ENCODE data around the gene CTNNA2. TPM values are rescaled to one million over a fixed set of nuclear protein-coding genes. Genes with fewer than 3 reads are reported as not detected.

Gene CTNNA2
- total RNA-seq, 3 donors from 2014 or later = 0.29 to 4.2 (median 1.1) TPM

GRCh38 chr2:80291656-80292055, 778.8 kb downstream of the CTNNA2 start:
- ATAC-seq (no peak), DNase-seq (no peak)
- TF ChIP-seq CTCF (IDR thresholded peaks at IDR 0.05) = no peak
- intact Hi-C loops (cut with DNase I, micrococcal nuclease) = no loop called here
- no peaks in the 10 kb centered on the region for H3K9me3 ChIP-seq
- H3K36me3 ChIP-seq (ENCODE audit: low read depth) = no peaks in the 10 kb centered on the region
- H3K4me1 ChIP-seq (ENCODE audit: low read depth) = no peaks in the 10 kb centered on the region
- no peak overlapping the region for H3K4me3 ChIP-seq

- H3K4me3 ChIP-seq = no peak overlapping the region
- no peaks in the 10 kb centered on the region for H3K9me3 ChIP-seq
- TF ChIP-seq CTCF (IDR thresholded peaks at IDR 0.05) = no peak
- H3K36me3 ChIP-seq (ENCODE audit: low read depth) = no peaks in the 10 kb centered on the region
- no peaks in the 10 kb centered on the region for H3K4me1 ChIP-seq (ENCODE audit: low read depth)
- ATAC-seq (peak; percentile 78), DNase-seq (no peak)
- intact Hi-C loops (cut with DNase I, micrococcal nuclease) = no loop called here
Observed at GRCh38 chr2:80292474-80292873, 779.6 kb downstream of the CTNNA2 start.

- intact Hi-C loops (cut with DNase I, micrococcal nuclease) = no loop called here
- DNase-seq (no peak), ATAC-seq (no peak)
- H3K4me3 ChIP-seq = no peak overlapping the region
- no peaks in the 10 kb centered on the region for H3K36me3 ChIP-seq (ENCODE audit: low read depth)
- no peaks in the 10 kb centered on the region for H3K9me3 ChIP-seq
- no peak for TF ChIP-seq CTCF (IDR thresholded peaks at IDR 0.05)
- H3K4me1 ChIP-seq (ENCODE audit: low read depth) = no peaks in the 10 kb centered on the region
Observed at GRCh38 chr2:80293039-80293438, 780.2 kb downstream of the CTNNA2 start.

GRCh38 chr2:80298954-80299353, 786.1 kb downstream of the CTNNA2 start:
- intact Hi-C loops (cut with DNase I, micrococcal nuclease) = no loop called here
- Histone ChIP-seq H3K9me3 (no peaks in the 10 kb centered on the region), H3K36me3 (ENCODE audit: low read depth) (no peaks in the 10 kb centered on the region), H3K4me1 (ENCODE audit: low read depth) (no peaks in the 10 kb centered on the region), H3K4me3 (no peak overlapping the region)
- ATAC-seq (no peak), DNase-seq (no peak)
- TF ChIP-seq CTCF (IDR thresholded peaks at IDR 0.05) = no peak

- Histone ChIP-seq H3K36me3 (ENCODE audit: low read depth) (no peaks in the 10 kb centered on the region), H3K4me3 (no peak overlapping the region), H3K4me1 (ENCODE audit: low read depth) (no peaks in the 10 kb centered on the region), H3K9me3 (no peaks in the 10 kb centered on the region)
- intact Hi-C loops (cut with DNase I, micrococcal nuclease) = no loop called here
- ATAC-seq (no peak), DNase-seq (no peak)
- TF ChIP-seq CTCF (IDR thresholded peaks at IDR 0.05) = no peak
Observed at GRCh38 chr2:80299661-80300060, 786.8 kb downstream of the CTNNA2 start.

- Histone ChIP-seq H3K4me3 (no peak overlapping the region), H3K36me3 (ENCODE audit: low read depth) (no peaks in the 10 kb centered on the region), H3K9me3 (no peaks in the 10 kb centered on the region), H3K4me1 (ENCODE audit: low read depth) (no peaks in the 10 kb centered on the region)
- intact Hi-C loops (cut with DNase I, micrococcal nuclease) = no loop called here
- TF ChIP-seq CTCF (IDR thresholded peaks at IDR 0.05) = no peak
- DNase-seq (no peak), ATAC-seq (no peak)
Observed at GRCh38 chr2:80300346-80300745, 787.5 kb downstream of the CTNNA2 start.
